KOPT-K1 (cell line): ENCODE data around the gene FRMD4A.

Experiments used
- H3K27ac ChIP-seq: fragments of 200-600 bp; sonication (generic); 2 replicates; pipeline ENCODE4 v1.5.1; 2016; ENCODE audit warnings: antibody characterized with exemption, mild to moderate bottlenecking, low read depth, low read length; ENCODE audit not compliant: poor library complexity, severe bottlenecking
- H3K36me3 ChIP-seq: fragments of 200-600 bp; sonication (generic); 2 replicates; pipeline ENCODE4 v1.5.1; 2017; ENCODE audit warnings: antibody characterized with exemption, mild to moderate bottlenecking, low read length, moderate library complexity; ENCODE audit not compliant: insufficient read depth
- H3K9me3 ChIP-seq: fragments of 200-600 bp; sonication (generic); 2 replicates; pipeline ENCODE4 v1.5.1; 2017; ENCODE audit warnings: antibody characterized with exemption, low read length, mild to moderate bottlenecking; ENCODE audit not compliant: insufficient read depth, poor library complexity, severe bottlenecking

The FRMD4A gene

DNA sequence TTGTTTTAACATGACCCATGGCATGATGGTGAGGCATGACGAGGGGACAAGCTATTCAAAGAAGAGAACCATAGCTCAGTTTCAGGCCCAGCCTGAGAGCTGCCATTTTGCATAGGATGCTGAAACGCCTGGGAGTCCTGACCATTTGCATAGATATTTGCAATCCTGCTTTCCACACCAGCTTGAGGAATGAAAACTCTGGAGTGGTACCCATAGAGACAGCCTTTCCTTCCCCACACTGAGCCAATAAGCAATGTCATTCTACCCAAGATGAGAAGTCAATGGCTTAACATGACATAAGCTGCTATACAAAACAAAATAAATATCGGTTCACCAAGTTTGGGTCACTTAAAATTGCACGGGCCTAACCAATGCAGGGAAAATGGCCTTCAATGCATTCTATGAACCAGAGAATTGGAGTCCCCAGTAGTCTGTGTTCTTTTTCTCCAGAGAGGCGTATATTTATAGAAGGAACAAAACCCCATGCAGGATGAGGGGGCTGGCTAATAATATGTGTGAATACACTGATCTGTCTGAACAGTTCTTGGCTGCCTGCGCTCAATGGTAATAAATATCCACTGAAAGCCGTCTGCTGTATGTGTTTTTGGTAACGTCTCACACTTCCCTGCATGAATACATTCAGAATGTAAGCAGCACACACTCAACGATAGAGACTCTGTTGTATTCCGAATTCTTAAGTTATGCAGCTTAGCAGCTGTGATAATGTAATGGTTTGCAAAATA, 329.3 kb downstream of the FRMD4A start:
- Histone ChIP-seq H3K36me3 (no peaks in the 10 kb centered on the region), H3K9me3 (no peaks in the 10 kb centered on the region), H3K27ac (no peak overlapping the region)

DNA sequence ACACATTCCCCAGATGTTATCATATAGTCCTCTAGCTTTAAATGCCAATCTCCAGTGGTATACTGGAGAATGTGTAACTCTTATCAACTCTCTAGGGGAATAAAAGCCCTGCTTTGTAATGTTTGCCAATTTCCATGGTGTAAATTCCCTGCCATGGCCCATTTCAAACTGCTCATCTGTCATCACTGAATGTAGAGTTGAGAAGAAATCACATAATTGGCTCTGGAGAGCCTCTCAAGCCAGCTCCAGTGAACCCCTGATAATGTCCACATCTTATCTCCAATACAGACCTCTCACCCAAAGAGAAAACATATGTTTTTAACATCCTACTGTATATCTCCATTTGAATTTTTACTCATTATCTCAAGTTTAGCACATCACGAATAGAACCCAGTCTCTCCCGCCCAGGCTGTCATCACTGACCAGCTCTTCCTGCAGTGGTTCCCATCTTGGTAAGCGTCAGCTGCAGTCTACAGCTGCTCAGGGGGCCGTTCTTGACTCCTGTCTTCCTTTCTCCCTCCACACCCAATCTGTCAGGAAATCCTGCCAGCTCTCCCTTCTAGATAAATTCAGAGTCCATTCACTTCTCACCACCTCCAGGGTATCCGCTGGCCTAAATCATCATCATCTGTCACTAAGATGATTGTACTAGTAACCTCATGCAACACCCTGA, 332.4 kb downstream of the FRMD4A start:
- H3K9me3 ChIP-seq = no peaks in the 10 kb centered on the region
- H3K36me3 ChIP-seq = no peaks in the 10 kb centered on the region
- H3K27ac ChIP-seq = no peak overlapping the region

DNA sequence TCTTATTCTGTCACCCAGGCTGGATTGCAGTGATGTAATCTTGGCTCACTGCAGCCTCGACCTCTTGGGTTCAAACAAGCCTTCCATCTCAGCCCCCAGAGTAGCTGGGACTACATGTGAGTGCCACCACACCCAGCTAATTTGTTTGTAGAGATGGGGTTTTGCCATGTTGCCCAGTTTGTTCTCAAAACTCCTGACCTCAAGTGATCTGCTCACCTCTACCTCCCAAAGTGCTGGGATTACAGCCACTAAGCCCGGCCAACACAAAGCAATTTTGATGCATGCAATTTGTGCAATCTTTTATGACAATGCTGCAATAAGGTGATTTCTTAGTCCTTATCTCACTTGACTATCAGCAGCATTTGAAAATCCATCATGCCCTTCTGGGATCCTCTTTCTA, 333.1 kb downstream of the FRMD4A start:
- no peaks in the 10 kb centered on the region for H3K36me3 ChIP-seq

DNA sequence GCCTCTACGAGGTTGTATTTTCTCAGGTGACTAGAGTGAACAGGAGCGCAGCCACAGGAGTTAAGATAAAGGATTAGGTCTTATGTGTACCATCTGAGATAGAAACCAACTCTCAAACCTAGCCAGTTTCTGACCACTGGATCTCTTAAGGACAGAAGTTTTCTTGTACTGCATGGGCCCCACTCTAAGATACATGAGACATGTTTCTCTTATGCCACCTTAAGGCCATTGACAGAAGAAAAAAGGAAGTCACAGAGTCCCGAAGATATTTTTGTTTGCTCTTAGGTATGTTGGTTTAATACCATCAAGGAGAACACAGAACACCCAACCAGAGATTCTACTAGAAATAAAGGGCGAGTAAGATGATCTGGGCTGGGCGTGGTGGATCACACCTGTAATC, 335.8 kb downstream of the FRMD4A start:
- Histone ChIP-seq H3K36me3 (no peaks in the 10 kb centered on the region), H3K27ac (no peak overlapping the region), H3K9me3 (no peaks in the 10 kb centered on the region)

More for the DNA sequence above, 333.1 kb downstream of the FRMD4A start:
- Histone ChIP-seq H3K27ac (no peak overlapping the region), H3K9me3 (no peaks in the 10 kb centered on the region)

DNA sequence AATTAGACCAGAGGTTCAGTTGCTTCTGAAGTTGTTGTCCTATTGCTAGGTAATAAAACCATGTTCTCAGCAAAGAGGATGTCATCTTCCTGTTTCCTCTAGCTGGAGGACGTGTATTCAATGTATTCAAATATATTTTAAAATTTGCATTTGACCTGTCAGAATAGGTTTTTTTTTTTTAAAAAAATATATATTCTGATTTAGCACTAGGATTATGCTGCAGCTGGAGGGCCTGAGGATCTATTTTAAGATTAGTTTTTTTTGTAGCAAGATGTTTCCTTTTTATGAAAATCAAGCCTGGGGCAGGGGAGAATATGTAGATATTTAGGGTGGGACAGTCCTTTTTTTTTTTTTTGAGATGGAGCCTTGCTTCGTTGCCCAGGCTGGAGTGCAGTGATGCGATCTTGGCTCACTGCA, 337.0 kb downstream of the FRMD4A start:
- Histone ChIP-seq H3K27ac (no peak overlapping the region), H3K9me3 (no peaks in the 10 kb centered on the region), H3K36me3 (no peaks in the 10 kb centered on the region)

DNA sequence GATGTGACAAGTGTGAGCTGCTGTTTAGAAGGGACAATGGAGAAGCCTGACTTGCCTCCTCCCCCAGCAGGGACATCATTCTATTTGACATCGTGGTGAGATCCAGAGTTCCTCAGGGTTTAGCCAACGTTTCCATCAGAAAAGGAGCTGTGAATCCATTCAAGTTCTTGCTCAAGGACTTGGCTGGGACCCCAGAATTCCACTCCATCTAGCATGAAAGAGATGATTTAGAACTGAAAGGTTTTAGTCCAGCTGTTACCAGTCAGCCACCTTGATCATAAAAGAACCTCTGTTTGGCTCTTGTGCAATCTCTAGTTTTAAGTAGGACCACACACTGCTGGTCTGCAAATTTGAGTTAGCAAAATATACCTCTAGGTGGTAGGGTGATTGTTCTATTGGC, 337.6 kb downstream of the FRMD4A start:
- H3K9me3 ChIP-seq = no peaks in the 10 kb centered on the region
- H3K36me3 ChIP-seq = no peaks in the 10 kb centered on the region
- no peak overlapping the region for H3K27ac ChIP-seq

DNA sequence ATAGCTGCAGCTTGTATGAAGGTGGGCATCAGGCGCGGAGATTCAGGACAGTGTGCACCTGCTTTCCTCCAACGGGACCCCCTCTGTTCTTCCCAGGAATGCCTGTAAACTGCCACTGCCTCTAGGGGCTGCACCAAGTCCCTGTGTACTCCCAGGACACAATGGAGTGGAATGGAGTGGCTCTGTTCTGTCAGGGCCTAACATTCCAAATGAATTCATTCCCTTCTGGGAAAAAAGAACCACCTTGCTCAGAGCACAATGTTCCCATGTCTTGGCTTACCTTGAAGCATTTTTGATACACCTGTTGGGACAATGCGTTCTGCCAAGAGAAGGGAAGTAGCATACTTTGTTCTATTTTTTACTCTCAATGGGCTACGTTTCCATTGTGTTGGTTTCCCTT, 339.4 kb downstream of the FRMD4A start:
- Histone ChIP-seq H3K9me3 (no peaks in the 10 kb centered on the region), H3K36me3 (no peaks in the 10 kb centered on the region), H3K27ac (no peak overlapping the region)

DNA sequence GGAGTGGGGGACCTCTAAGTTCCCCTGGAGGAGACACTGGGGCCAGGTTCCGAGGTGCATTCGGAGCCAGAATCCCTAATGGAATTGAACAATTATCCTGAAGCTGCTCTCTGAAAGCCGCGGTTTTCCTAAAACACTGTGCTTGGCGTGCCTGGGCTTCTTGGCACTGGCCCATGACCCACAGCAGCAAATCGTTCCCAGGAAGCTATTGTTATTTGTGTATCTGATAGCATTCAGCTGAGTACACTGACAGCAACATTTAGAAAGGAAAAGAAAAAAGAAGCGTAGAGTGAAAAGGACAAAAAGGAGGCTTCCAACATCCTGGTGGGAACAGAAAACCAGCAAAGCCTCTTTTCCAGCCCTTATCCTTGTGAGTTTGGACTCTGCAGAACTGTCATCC, 339.8 kb downstream of the FRMD4A start:
- H3K27ac ChIP-seq = no peak overlapping the region
- no peaks in the 10 kb centered on the region for H3K9me3 ChIP-seq
- H3K36me3 ChIP-seq = no peaks in the 10 kb centered on the region

DNA sequence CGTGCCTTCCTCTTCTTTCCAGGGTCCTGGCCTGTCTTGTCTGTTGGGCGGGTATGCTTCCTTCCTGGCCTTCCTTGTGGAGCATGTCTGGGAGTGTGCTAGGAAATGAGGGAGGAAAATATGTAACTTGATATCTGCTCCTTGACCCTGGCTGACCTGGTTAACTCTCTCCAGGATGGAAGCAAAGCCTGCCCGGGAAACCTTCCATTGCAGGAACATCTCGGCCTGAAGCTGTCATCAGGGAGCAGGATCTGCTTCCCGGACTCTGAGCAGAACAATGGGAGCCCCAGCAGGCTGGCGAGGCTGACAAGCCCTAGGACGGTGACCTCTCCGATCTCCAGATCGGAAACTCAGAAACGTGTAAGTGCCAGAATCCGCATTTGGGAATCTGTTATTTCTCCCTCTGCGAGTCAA, 340.3 kb downstream of the FRMD4A start:
- Histone ChIP-seq H3K27ac (no peak overlapping the region), H3K9me3 (no peaks in the 10 kb centered on the region), H3K36me3 (no peaks in the 10 kb centered on the region)

DNA sequence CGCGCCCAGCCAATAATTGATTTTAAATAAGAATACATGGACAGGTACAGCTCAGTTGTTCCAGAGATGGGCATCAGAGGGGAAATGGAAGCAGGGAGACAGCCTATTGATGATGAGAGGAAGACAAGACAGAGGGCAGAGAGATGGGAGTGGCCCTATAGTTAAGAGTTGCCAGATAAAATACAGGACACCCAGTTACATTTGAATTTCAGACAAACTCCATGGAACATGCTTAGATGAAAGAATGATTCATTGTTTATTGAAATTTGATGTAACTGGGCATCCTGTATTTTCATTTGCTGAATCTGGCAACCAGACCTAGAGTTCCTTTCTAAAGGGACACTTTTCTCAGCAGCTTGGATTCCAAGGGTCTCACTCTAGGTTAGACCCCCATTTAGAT, 341.1 kb downstream of the FRMD4A start:
- Histone ChIP-seq H3K9me3 (no peaks in the 10 kb centered on the region), H3K36me3 (no peaks in the 10 kb centered on the region)

DNA sequence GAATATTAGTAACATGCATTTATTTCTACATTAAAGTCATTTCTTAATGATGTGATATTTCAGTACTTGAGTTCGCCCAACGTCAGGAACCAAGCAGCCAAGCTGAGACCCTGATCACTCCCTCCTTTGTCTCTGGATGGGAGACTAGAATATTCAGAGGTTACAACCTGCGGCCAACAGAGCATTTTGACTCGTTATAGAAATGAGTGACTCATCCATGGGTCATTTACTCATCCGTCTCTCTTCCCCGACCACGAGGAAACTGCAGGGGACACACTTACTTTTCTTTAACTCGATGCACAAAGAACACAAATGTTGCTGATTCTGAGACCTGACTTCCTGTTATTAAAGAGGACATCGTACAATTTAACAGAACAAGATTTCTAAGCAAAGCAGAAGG, 343.3 kb downstream of the FRMD4A start:
- H3K36me3 ChIP-seq = no peaks in the 10 kb centered on the region
- no peak overlapping the region for H3K27ac ChIP-seq
- no peaks in the 10 kb centered on the region for H3K9me3 ChIP-seq

More for the DNA sequence above, 341.1 kb downstream of the FRMD4A start:
- no peak overlapping the region for H3K27ac ChIP-seq

DNA sequence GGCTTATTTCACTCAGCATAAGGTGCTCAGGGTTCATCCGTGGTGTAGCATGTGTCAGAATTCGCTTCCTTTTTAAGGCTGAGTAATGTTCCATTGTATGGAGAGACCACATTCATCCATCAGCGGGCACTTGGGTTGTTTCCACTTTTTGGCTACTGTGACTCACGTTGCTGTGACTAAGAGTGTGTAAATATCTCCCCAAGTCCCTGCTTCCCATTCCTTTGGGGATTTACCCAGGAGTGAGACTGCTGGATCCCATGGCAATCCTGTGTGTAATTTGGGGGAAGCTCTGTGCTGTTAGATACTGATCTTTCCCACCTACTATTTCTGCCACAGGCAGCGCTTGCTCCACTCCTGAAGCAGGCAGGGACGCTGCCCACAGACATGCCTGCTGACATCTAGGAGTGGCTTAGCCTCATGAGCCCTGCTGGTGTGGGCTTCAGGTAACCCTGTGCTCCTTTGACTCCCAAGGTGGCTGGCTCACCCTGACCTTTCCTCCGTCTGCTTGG, 346.0 kb downstream of the FRMD4A start:
- Histone ChIP-seq H3K27ac (no peak overlapping the region), H3K36me3 (no peaks in the 10 kb centered on the region), H3K9me3 (no peaks in the 10 kb centered on the region)

DNA sequence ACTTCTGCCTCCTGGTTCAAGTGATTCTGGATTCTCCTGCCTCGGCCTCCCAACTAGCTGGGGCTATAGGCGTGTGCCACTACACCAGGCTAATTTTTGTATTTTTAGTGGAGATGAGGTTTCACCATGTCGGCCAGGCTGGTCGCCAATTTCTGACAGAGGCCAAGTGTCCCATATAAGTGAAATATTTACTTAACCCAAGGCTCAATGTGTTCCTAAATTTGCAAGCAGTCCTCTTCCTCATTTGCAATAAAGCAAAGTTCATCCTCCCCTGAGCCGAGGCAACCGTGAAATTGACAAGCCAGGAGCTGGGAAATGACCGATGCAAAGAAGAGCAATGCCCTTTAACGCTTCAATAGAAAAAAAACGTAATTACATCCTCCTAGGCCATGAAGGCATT, 347.7 kb downstream of the FRMD4A start:
- Histone ChIP-seq H3K36me3 (no peaks in the 10 kb centered on the region), H3K27ac (no peak overlapping the region), H3K9me3 (no peaks in the 10 kb centered on the region)

DNA sequence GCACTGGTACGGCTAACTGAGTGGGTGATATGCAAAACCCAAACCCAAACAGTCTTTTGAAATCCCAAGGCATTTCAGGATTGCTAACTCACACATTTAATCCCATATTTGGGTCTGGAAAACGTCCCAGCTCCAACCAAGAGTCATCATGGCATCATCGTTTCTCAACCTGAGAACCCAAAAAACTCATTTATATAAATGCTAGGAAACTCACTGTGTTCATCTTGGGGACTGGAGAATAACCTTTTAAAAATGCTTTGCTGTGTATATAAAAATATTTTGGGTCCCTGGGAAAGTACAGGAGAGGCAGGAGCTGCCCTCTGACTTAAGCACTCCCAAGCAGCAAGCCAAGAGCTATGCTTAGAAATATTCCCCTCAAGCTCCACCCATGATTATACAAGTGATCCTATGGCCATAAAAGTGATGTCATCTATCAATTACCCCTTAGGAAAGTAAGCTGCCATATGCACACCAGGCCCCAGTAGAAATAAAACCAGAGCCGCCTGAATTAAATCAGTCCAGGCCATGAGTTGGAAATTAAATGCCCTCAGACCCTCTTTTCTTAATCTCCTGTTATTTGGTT, 352.1 kb downstream of the FRMD4A start:
- H3K36me3 ChIP-seq = no peaks in the 10 kb centered on the region
- no peak overlapping the region for H3K27ac ChIP-seq
- H3K9me3 ChIP-seq = no peaks in the 10 kb centered on the region

DNA sequence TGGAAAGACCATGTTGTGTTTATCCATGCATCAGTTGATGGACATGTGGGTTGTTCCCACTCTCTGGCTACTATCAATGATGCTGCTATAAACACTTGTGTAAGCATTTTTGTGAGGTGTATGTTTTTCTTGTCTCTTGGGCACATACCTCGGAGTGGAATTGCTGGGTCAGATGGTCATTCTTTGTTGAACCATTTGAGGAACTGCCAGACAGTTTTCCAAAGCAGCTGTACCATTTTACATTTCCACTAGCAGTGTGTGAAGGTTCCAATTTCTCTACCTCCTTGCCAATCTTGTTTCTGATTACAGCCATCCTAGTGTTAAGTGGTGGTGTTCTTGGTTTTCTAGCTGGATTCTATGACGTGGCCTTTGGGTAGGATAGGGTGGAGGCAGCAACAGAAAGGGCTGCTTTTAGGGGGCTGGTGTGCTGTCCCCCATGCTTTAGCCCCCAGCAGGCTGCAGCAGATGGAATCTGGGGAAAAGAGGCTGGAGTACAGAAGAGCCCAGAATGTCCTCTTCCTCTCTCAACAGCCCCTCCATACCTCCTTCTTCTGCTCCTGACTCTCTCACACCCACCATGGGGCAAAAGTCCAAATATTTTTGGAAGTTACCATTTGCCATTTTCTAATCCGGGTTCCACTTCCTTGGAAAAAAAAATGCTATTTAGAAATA, 352.7 kb downstream of the FRMD4A start:
- H3K9me3 ChIP-seq = no peaks in the 10 kb centered on the region
- H3K36me3 ChIP-seq = no peaks in the 10 kb centered on the region
- no peak overlapping the region for H3K27ac ChIP-seq
